ENCODE results near the gene KIFAP3. TPM values are rescaled to one million over a fixed set of nuclear protein-coding genes. Genes with fewer than 3 reads are reported as not detected.
"Not testable (repeated sequence)": the region's sequence is repeated elsewhere in the genome, so short reads cannot be mapped to it uniquely, and the experiment has no call there.

Gene KIFAP3
- polyA plus RNA-seq, result 10 to 100 TPM; 10.5 to 20.7 (median 14.6) TPM
- long read RNA-seq, donor 1, result 0 reads
- long read RNA-seq, donor 2, partial matches to known transcripts, result 0 of 1 reads
- long read RNA-seq, donor 2, other reads (novel, unspliced or antisense), result 0 of 1 reads
- long read RNA-seq, donor 3, partial matches to known transcripts, result 6 of 6 reads
- long read RNA-seq, donor 3, other reads (novel, unspliced or antisense), result 0 of 6 reads
- long read RNA-seq, donor 4, result 0 reads
- long read RNA-seq, donor 5, partial matches to known transcripts, result 5 of 5 reads
- long read RNA-seq, donor 5, other reads (novel, unspliced or antisense), result 0 of 5 reads
- long read RNA-seq, donor 6, partial matches to known transcripts, result 0 of 1 reads
- long read RNA-seq, donor 6, other reads (novel, unspliced or antisense), result 0 of 1 reads
- long read RNA-seq, donor 7, result 0 reads
- long read RNA-seq, donor 8, result 0 reads
- long read RNA-seq, donor 9, result 0 reads
- long read RNA-seq, donor 10, partial matches to known transcripts, result 5 of 6 reads
- long read RNA-seq, donor 10, other reads (novel, unspliced or antisense), result 0 of 6 reads

GRCh38 chr1:170074250-170075157, at the start of gene KIFAP3:
Gene KIFAP3 (minus strand): TSS chr1:170074695. CDS start chr1:170074467, 228 bp downstream.
- Histone ChIP-seq H3K27me3 (ENCODE audit: control insufficient read depth in 3 of 3, insufficient read depth in 3 of 3, low read length in 3 of 3) (peaks cover 0 to 2% (median 0%) of the 10 kb centered on the region in 3 donors), H3K27ac (ENCODE audit: low read depth in 1 of 3, low read length in 2 of 3) (peak within 1 kb of the TSS; percentile 73 to 95 (median 85)), H3K36me3 (ENCODE audit: control insufficient read depth in 3 of 3, insufficient read depth in 2 of 3, low read depth in 1 of 3, low read length in 3 of 3) (no peaks in the 10 kb centered on the region), H3K4me1 (ENCODE audit: control insufficient read depth in 3 of 3, insufficient read depth in 2 of 3, low read depth in 1 of 3, low read length in 2 of 3) (peaks cover 0 to 4% (median 1%) of the 10 kb centered on the region in 3 donors), H3K4me3 (ENCODE audit: low read depth in 1 of 3, low read length in 3 of 3) (peak within 1 kb of the TSS; percentile 27 to 88 (median 83)), H3K9me3 (ENCODE audit: control insufficient read depth in 2 of 2, insufficient read depth in 1 of 2, low read depth in 1 of 2, low read length in 1 of 2) (peaks cover 1 to 4% of the 10 kb centered on the region in 2 donors)
- 0 to 1% (median 1%) methylated on average over 38 to 39 of the region's 39 CpGs for WGBS, 3 donors
- FAIRE-seq (no peak), DNase-seq (peak; percentile 98)

GRCh38 chr1:170122366-170122765, 47.9 kb upstream of the KIFAP3 start:
- WGBS, 3 donors, result 95 to 96% (median 95%) methylated on average over 6 of the region's 6 CpGs
- no peaks in the 10 kb centered on the region for H3K4me1 ChIP-seq (ENCODE audit: control insufficient read depth in 3 of 3, insufficient read depth in 2 of 3, low read depth in 1 of 3, low read length in 2 of 3)
- FAIRE-seq, result no peak

GRCh38 chr1:170114906-170115305, 40.4 kb upstream of the KIFAP3 start:
- no peak for DNase-seq
- 70 to 85% (median 75%) methylated on average over 2 of the region's 2 CpGs for WGBS, 3 donors
- Histone ChIP-seq H3K27me3 (ENCODE audit: control insufficient read depth in 3 of 3, insufficient read depth in 3 of 3, low read length in 3 of 3) (no peaks in the 10 kb centered on the region), H3K9me3 (ENCODE audit: control insufficient read depth in 2 of 2, insufficient read depth in 1 of 2, low read depth in 1 of 2, low read length in 1 of 2) (peaks cover 0 to 2% of the 10 kb centered on the region in 2 donors), H3K27ac (ENCODE audit: low read depth in 1 of 3, low read length in 2 of 3) (no peak overlapping the region), H3K36me3 (ENCODE audit: control insufficient read depth in 3 of 3, insufficient read depth in 2 of 3, low read depth in 1 of 3, low read length in 3 of 3) (no peaks in the 10 kb centered on the region), H3K4me1 (ENCODE audit: control insufficient read depth in 3 of 3, insufficient read depth in 2 of 3, low read depth in 1 of 3, low read length in 2 of 3) (no peaks in the 10 kb centered on the region), H3K4me3 (ENCODE audit: low read depth in 1 of 3, low read length in 3 of 3) (no peak overlapping the region)
- FAIRE-seq, result no peak

More at GRCh38 chr1:170122366-170122765, 47.9 kb upstream of the KIFAP3 start:
- DNase-seq, result no peak
- H3K9me3 ChIP-seq (ENCODE audit: control insufficient read depth in 2 of 2, insufficient read depth in 1 of 2, low read depth in 1 of 2, low read length in 1 of 2), result no peaks in the 10 kb centered on the region
- H3K27me3 ChIP-seq (ENCODE audit: control insufficient read depth in 3 of 3, insufficient read depth in 3 of 3, low read length in 3 of 3), result no peaks in the 10 kb centered on the region
- no peak overlapping the region for H3K27ac ChIP-seq (ENCODE audit: low read depth in 1 of 3, low read length in 2 of 3)
- H3K36me3 ChIP-seq (ENCODE audit: control insufficient read depth in 3 of 3, insufficient read depth in 2 of 3, low read depth in 1 of 3, low read length in 3 of 3), result no peaks in the 10 kb centered on the region
- H3K4me3 ChIP-seq (ENCODE audit: low read depth in 1 of 3, low read length in 3 of 3), result no peak overlapping the region

GRCh38 chr1:170113140-170113539, 38.6 kb upstream of the KIFAP3 start:
- not testable (repeated sequence) for H3K27me3 ChIP-seq (ENCODE audit: control insufficient read depth in 3 of 3, insufficient read depth in 3 of 3, low read length in 3 of 3); DNase-seq; H3K4me3 ChIP-seq (ENCODE audit: low read depth in 1 of 3, low read length in 3 of 3); FAIRE-seq; H3K9me3 ChIP-seq (ENCODE audit: control insufficient read depth in 2 of 2, insufficient read depth in 1 of 2, low read depth in 1 of 2, low read length in 1 of 2); H3K27ac ChIP-seq (ENCODE audit: low read depth in 1 of 3, low read length in 2 of 3); H3K36me3 ChIP-seq (ENCODE audit: control insufficient read depth in 3 of 3, insufficient read depth in 2 of 3, low read depth in 1 of 3, low read length in 3 of 3); H3K4me1 ChIP-seq (ENCODE audit: control insufficient read depth in 3 of 3, insufficient read depth in 2 of 3, low read depth in 1 of 3, low read length in 2 of 3)
- 78 to 89% (median 84%) methylated on average over 8 of the region's 8 CpGs for WGBS, 3 donors

- Histone ChIP-seq H3K27me3 (ENCODE audit: control insufficient read depth in 3 of 3, insufficient read depth in 3 of 3, low read length in 3 of 3) (peaks cover 0 to 2% (median 0%) of the 10 kb centered on the region in 3 donors), H3K4me3 (ENCODE audit: low read depth in 1 of 3, low read length in 3 of 3) (no peak overlapping the region), H3K4me1 (ENCODE audit: control insufficient read depth in 3 of 3, insufficient read depth in 2 of 3, low read depth in 1 of 3, low read length in 2 of 3) (no peaks in the 10 kb centered on the region), H3K27ac (ENCODE audit: low read depth in 1 of 3, low read length in 2 of 3) (no peak overlapping the region), H3K36me3 (ENCODE audit: control insufficient read depth in 3 of 3, insufficient read depth in 2 of 3, low read depth in 1 of 3, low read length in 3 of 3) (no peaks in the 10 kb centered on the region), H3K9me3 (ENCODE audit: control insufficient read depth in 2 of 2, insufficient read depth in 1 of 2, low read depth in 1 of 2, low read length in 1 of 2) (no peaks in the 10 kb centered on the region)
- FAIRE-seq, result no peak
- 11 to 18% (median 12%) methylated on average over 4 of the region's 4 CpGs for WGBS, 3 donors
- peak in 1 of 2 donors; percentile 11 for DNase-seq
Measured at GRCh38 chr1:170097449-170097948, 23.0 kb upstream of the KIFAP3 start.

- no peak overlapping the region for H3K27ac ChIP-seq (ENCODE audit: low read depth in 1 of 3, low read length in 2 of 3)
Measured at GRCh38 chr1:170096806-170097340, 22.4 kb upstream of the KIFAP3 start.

GRCh38 chr1:170095976-170096748, 21.7 kb upstream of the KIFAP3 start:
- H3K9me3 ChIP-seq (ENCODE audit: control insufficient read depth in 2 of 2, insufficient read depth in 1 of 2, low read depth in 1 of 2, low read length in 1 of 2), result no peaks in the 10 kb centered on the region
- FAIRE-seq (no peak), DNase-seq (no peak)
- no peak overlapping the region for H3K4me3 ChIP-seq (ENCODE audit: low read depth in 1 of 3, low read length in 3 of 3)
- H3K36me3 ChIP-seq (ENCODE audit: control insufficient read depth in 3 of 3, insufficient read depth in 2 of 3, low read depth in 1 of 3, low read length in 3 of 3), result no peaks in the 10 kb centered on the region
- no peak overlapping the region for H3K27ac ChIP-seq (ENCODE audit: low read depth in 1 of 3, low read length in 2 of 3)
- peaks cover 0 to 2% (median 0%) of the 10 kb centered on the region in 3 donors for H3K27me3 ChIP-seq (ENCODE audit: control insufficient read depth in 3 of 3, insufficient read depth in 3 of 3, low read length in 3 of 3)
- no peaks in the 10 kb centered on the region for H3K4me1 ChIP-seq (ENCODE audit: control insufficient read depth in 3 of 3, insufficient read depth in 2 of 3, low read depth in 1 of 3, low read length in 2 of 3)

More at GRCh38 chr1:170096806-170097340, 22.4 kb upstream of the KIFAP3 start:
- no peak overlapping the region for H3K4me3 ChIP-seq (ENCODE audit: low read depth in 1 of 3, low read length in 3 of 3)
- WGBS, 3 donors, result 57 to 62% (median 59%) methylated on average over 4 of the region's 4 CpGs
- H3K9me3 ChIP-seq (ENCODE audit: control insufficient read depth in 2 of 2, insufficient read depth in 1 of 2, low read depth in 1 of 2, low read length in 1 of 2), result no peaks in the 10 kb centered on the region
- H3K36me3 ChIP-seq (ENCODE audit: control insufficient read depth in 3 of 3, insufficient read depth in 2 of 3, low read depth in 1 of 3, low read length in 3 of 3), result no peaks in the 10 kb centered on the region
- FAIRE-seq (no peak), DNase-seq (no peak)
- H3K27me3 ChIP-seq (ENCODE audit: control insufficient read depth in 3 of 3, insufficient read depth in 3 of 3, low read length in 3 of 3), result peaks cover 0 to 2% (median 0%) of the 10 kb centered on the region in 3 donors
- no peaks in the 10 kb centered on the region for H3K4me1 ChIP-seq (ENCODE audit: control insufficient read depth in 3 of 3, insufficient read depth in 2 of 3, low read depth in 1 of 3, low read length in 2 of 3)
